Neuronal stem cell (in vitro differentiated cells): ENCODE measurements around the gene DDX24.
A peak's percentile ranks its signal among the peaks of the same experiment; 100 is the strongest.

Source experiments
- DNase-seq: peaks from one replicate; pipeline ENCODE4 v3.0.0-alpha.2; 2013; ENCODE audit warnings: low spot score
- H2AFZ ChIP-seq: one replicate; pipeline ENCODE4 v1.6.1; 2013; ENCODE audit warnings: mild to moderate bottlenecking, low read length, inconsistent platforms
- H2AK5ac ChIP-seq: 2 replicates; pipeline ENCODE4 v1.6.1; 2013; ENCODE audit warnings: low read depth, mild to moderate bottlenecking, inconsistent platforms, low read length, moderate library complexity, mixed read lengths
- H2BK120ac ChIP-seq: 2 replicates; pipeline ENCODE4 v1.6.1; 2013; ENCODE audit warnings: low read depth, mild to moderate bottlenecking, inconsistent platforms, low read length, moderate library complexity, mixed read lengths
- H2BK12ac ChIP-seq: one replicate; pipeline ENCODE4 v1.6.1; 2013; ENCODE audit warnings: low read length, inconsistent platforms
- H2BK15ac ChIP-seq: 2 replicates; pipeline ENCODE4 v1.6.1; 2013; ENCODE audit warnings: mild to moderate bottlenecking, low read length, inconsistent platforms, mixed read lengths
- H2BK5ac ChIP-seq: one replicate; pipeline ENCODE4 v1.6.1; 2013; ENCODE audit warnings: inconsistent platforms, mild to moderate bottlenecking, low read length, moderate library complexity
- H3K14ac ChIP-seq: one replicate; pipeline ENCODE4 v1.6.1; 2013; ENCODE audit warnings: low read length, inconsistent platforms
- H3K18ac ChIP-seq: 2 replicates; pipeline ENCODE4 v1.6.1; 2013; ENCODE audit warnings: low read length, inconsistent platforms
- H3K23ac ChIP-seq: 2 replicates; pipeline ENCODE4 v1.6.1; 2013; ENCODE audit warnings: low read depth, mild to moderate bottlenecking, mixed read lengths, low read length, inconsistent platforms; ENCODE audit not compliant: poor library complexity
- H3K27ac ChIP-seq: replicated peaks from 3 replicates; pipeline ENCODE4 v1.5.1; 2013; ENCODE audit warnings: low read length, inconsistent platforms
- H3K27me3 ChIP-seq, 3 experiments: 2 replicates each; pipeline ENCODE4 v1.6.1; 2013; ENCODE audit warnings: low read length in 3 of 3, mild to moderate bottlenecking in 2 of 3, inconsistent platforms in 1 of 3, low read depth in 1 of 3, mixed read lengths in 1 of 3, moderate library complexity in 1 of 3; ENCODE audit not compliant: control insufficient read depth in 3 of 3, insufficient read depth in 3 of 3
- H3K36me3 ChIP-seq, 2 donors: replicated peaks in 1 of 2; 2 replicates each; pipeline ENCODE4 v1.6.1; 2013; ENCODE audit warnings: low read length in 2 of 2; ENCODE audit not compliant: control insufficient read depth in 2 of 2, insufficient read depth in 2 of 2
- H3K4ac ChIP-seq: 2 replicates; pipeline ENCODE4 v1.6.1; 2013; ENCODE audit warnings: inconsistent platforms, mild to moderate bottlenecking, low read length, moderate library complexity
- H3K4me1 ChIP-seq, 2 donors: 1 replicate in 1 of 2; 2 replicates in 1 of 2; pipeline ENCODE4 v1.6.1; 2013; ENCODE audit warnings: low read length in 2 of 2, low read depth in 1 of 2; ENCODE audit not compliant: control insufficient read depth in 2 of 2, insufficient read depth in 1 of 2
- H3K4me2 ChIP-seq: one replicate; pipeline ENCODE4 v1.6.1; 2013; ENCODE audit warnings: mild to moderate bottlenecking, low read length, inconsistent platforms; ENCODE audit not compliant: insufficient read depth, poor library complexity, severe bottlenecking
- H3K4me3 ChIP-seq, 2 donors: 2 replicates each; pipeline ENCODE4 v1.5.1; 2013; ENCODE audit warnings: low read length in 2 of 2, mild to moderate bottlenecking in 2 of 2, inconsistent platforms in 1 of 2, moderate library complexity in 1 of 2
- H3K79me1 ChIP-seq: one replicate; pipeline ENCODE4 v1.6.1; 2013; ENCODE audit warnings: low read depth, mild to moderate bottlenecking, inconsistent platforms, low read length, moderate library complexity
- H3K9ac ChIP-seq: one replicate; pipeline ENCODE4 v1.6.1; 2013; ENCODE audit warnings: mild to moderate bottlenecking, low read depth, low read length, inconsistent platforms; ENCODE audit not compliant: poor library complexity
- H3K9me3 ChIP-seq, 2 donors: replicated peaks in 1 of 2; 2 replicates each; pipeline versions ENCODE3 to v1.6.1; 2013; ENCODE audit warnings: low read length in 2 of 2, mild to moderate bottlenecking in 2 of 2, inconsistent platforms in 1 of 2, low read depth in 1 of 2, mixed read lengths in 1 of 2, moderate library complexity in 1 of 2; ENCODE audit not compliant: control insufficient read depth in 2 of 2, insufficient read depth in 1 of 2
- H4K8ac ChIP-seq: one replicate; pipeline ENCODE4 v1.6.1; 2013; ENCODE audit warnings: low read depth, mild to moderate bottlenecking, inconsistent platforms, low read length, moderate library complexity
- H4K91ac ChIP-seq: one replicate; pipeline ENCODE4 v1.6.1; 2013; ENCODE audit warnings: low read length, low read depth, mild to moderate bottlenecking, inconsistent platforms; ENCODE audit not compliant: poor library complexity
- WGBS, 2 donors: extraction: QIAGEN DNeasy Blood & Tissue Kit; methylation state at CpG; one replicate each; pipeline ENCODE4 v1.1.7; 2013; ENCODE audit warnings: missing lambda C conversion rate in 2 of 2, mixed read lengths in 1 of 2; ENCODE audit not compliant: insufficient read length in 2 of 2, insufficient replicate concordance in 1 of 2; ENCODE audit errors: extremely low coverage in 2 of 2; 5-methylcytosine and 5-hydroxymethylcytosine counted together

The DDX24 gene

GRCh38 chr14:94117856-94118255 lies 36.9 kb upstream of the DDX24 start:
- peaks cover 0 to 6% (median 0%) of the 10 kb centered on the region in 3 experiments for H3K27me3 ChIP-seq
- no CpG with 5 or more reads among the region's 9 CpGs for WGBS, 2 donors
- no peak overlapping the region for H3K23ac ChIP-seq
- no peak overlapping the region for H3K27ac ChIP-seq
- H3K9ac ChIP-seq: no peak overlapping the region
- no peak overlapping the region for H2BK5ac ChIP-seq
- no peak overlapping the region for H3K18ac ChIP-seq
- H4K91ac ChIP-seq: no peak overlapping the region
- no peak overlapping the region for H2BK12ac ChIP-seq
- H3K4me1 ChIP-seq: no peaks in the 10 kb centered on the region
- no peak for DNase-seq
- H3K4me2 ChIP-seq: no peak overlapping the region
- H3K4me3 ChIP-seq: no peak overlapping the region
- H3K9me3 ChIP-seq: peaks cover 0 to 5% of the 10 kb centered on the region in 2 donors
- H2BK120ac ChIP-seq: no peak overlapping the region
- no peak overlapping the region for H3K14ac ChIP-seq
- H2BK15ac ChIP-seq: no peak overlapping the region
- no peaks in the 10 kb centered on the region for H3K36me3 ChIP-seq
- H3K79me1 ChIP-seq: no peaks in the 10 kb centered on the region
- no peak overlapping the region for H4K8ac ChIP-seq
- H2AFZ ChIP-seq: no peak overlapping the region
- H3K4ac ChIP-seq: no peak overlapping the region
- H2AK5ac ChIP-seq: no peak overlapping the region

DNA sequence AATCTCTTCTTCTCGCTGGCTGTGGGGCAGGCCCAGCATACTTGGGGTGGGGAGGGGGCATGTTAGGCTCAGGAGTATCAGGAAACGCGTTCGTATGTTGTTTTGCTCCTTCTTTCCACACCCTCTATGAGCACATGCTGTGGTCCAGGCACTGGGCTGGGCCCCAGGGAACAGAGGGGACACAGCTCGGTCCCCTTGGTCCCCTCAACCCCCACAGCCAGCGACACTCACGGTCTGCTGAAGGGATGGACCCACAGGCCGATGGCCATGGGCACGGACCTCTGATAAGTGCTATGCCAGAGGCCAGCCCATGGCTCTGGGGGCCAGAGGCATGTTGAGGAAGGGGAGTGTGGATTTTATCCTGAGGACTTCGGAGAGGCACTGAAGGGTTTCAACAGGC lies 35.7 kb upstream of the DDX24 start:
- Histone ChIP-seq H3K18ac (peak overlapping the region; percentile 29), H3K14ac (no peak overlapping the region), H2BK12ac (no peak overlapping the region), H2AFZ (no peak overlapping the region), H3K27ac (no peak overlapping the region), H2AK5ac (no peak overlapping the region), H2BK120ac (no peak overlapping the region), H3K4me1 (no peaks in the 10 kb centered on the region), H3K9me3 (peaks cover 0 to 5% of the 10 kb centered on the region in 2 donors), H3K27me3 (peaks cover 0 to 6% (median 0%) of the 10 kb centered on the region in 3 experiments), H3K36me3 (no peaks in the 10 kb centered on the region), H4K8ac (no peak overlapping the region), H3K4me3 (no peak overlapping the region), H4K91ac (no peak overlapping the region), H2BK15ac (no peak overlapping the region), H2BK5ac (no peak overlapping the region), H3K4me2 (no peak overlapping the region), H3K4ac (no peak overlapping the region), H3K23ac (peak overlapping the region; percentile 74), H3K9ac (no peak overlapping the region), H3K79me1 (no peaks in the 10 kb centered on the region)
- no peak for DNase-seq
- WGBS, 2 donors: no CpG with 5 or more reads among the region's 10 CpGs

- Histone ChIP-seq H2BK120ac (no peak overlapping the region), H3K4me1 (peaks cover 0 to 3% of the 10 kb centered on the region in 2 donors), H4K8ac (no peak overlapping the region), H3K4me2 (no peak overlapping the region), H2AK5ac (peak overlapping the region; percentile 21), H3K14ac (peak overlapping the region; percentile 64), H2BK15ac (peak overlapping the region; percentile 56), H2BK5ac (no peak overlapping the region), H2BK12ac (no peak overlapping the region), H3K9ac (no peak overlapping the region), H3K27ac (no peak overlapping the region), H3K9me3 (peaks cover 0 to 4% of the 10 kb centered on the region in 2 donors), H3K36me3 (no peaks in the 10 kb centered on the region), H2AFZ (no peak overlapping the region), H3K4me3 (no peak overlapping the region), H3K18ac (peak overlapping the region; percentile 49), H3K4ac (no peak overlapping the region), H4K91ac (no peak overlapping the region), H3K27me3 (peaks cover 0 to 6% (median 0%) of the 10 kb centered on the region in 3 experiments), H3K23ac (no peak overlapping the region), H3K79me1 (no peaks in the 10 kb centered on the region)
- WGBS, 2 donors: no CpG with 5 or more reads among the region's 15 CpGs
- no peak for DNase-seq
Observed at GRCh38 chr14:94115631-94116030, 34.6 kb upstream of the DDX24 start.

- Histone ChIP-seq H3K27me3 (peaks cover 0 to 3% (median 0%) of the 10 kb centered on the region in 3 experiments), H3K4me1 (peaks cover 0 to 4% of the 10 kb centered on the region in 2 donors), H3K4me3 (no peak overlapping the region), H3K23ac (no peak overlapping the region), H4K91ac (no peak overlapping the region), H3K79me1 (no peaks in the 10 kb centered on the region), H3K14ac (no peak overlapping the region), H2AFZ (no peak overlapping the region), H3K4me2 (no peak overlapping the region), H2BK120ac (no peak overlapping the region), H2BK12ac (no peak overlapping the region), H3K9me3 (peaks cover 0 to 4% of the 10 kb centered on the region in 2 donors), H3K36me3 (no peaks in the 10 kb centered on the region), H3K27ac (no peak overlapping the region), H4K8ac (no peak overlapping the region), H2BK15ac (no peak overlapping the region), H3K9ac (no peak overlapping the region), H2BK5ac (no peak overlapping the region), H3K18ac (no peak overlapping the region), H2AK5ac (no peak overlapping the region), H3K4ac (no peak overlapping the region)
- no peak for DNase-seq
- no CpG with 5 or more reads among the region's 4 CpGs for WGBS, 2 donors
Observed at GRCh38 chr14:94115058-94115591, 34.1 kb upstream of the DDX24 start.
